Muscle of leg (tissue), 11 donors: ENCODE measurements around the gene MAP3K13. TPM values are rescaled to one million over a fixed set of nuclear protein-coding genes. Genes with fewer than 3 reads are reported as not detected.
"Not testable (repeated sequence)": the region's sequence is repeated elsewhere in the genome, so short reads cannot be mapped to it uniquely, and the experiment has no call there.

ENCODE experiments used
- DNase-seq: peaks from one replicate; pipeline ENCODE4 v3.0.0; 2013
- H3K27ac ChIP-seq: one replicate; pipeline ENCODE4 v1.5.1; 2013; ENCODE audit warnings: mild to moderate bottlenecking, low read length, control low read depth
- H3K27me3 ChIP-seq: one replicate; pipeline ENCODE4 v1.6.1; 2013; ENCODE audit warnings: low read length; ENCODE audit not compliant: control insufficient read depth, insufficient read depth
- H3K36me3 ChIP-seq: one replicate; pipeline ENCODE4 v1.6.1; 2013; ENCODE audit warnings: low read length; ENCODE audit not compliant: control insufficient read depth, insufficient read depth
- H3K4me1 ChIP-seq: one replicate; pipeline ENCODE4 v1.6.1; 2013; ENCODE audit warnings: low read length; ENCODE audit not compliant: control insufficient read depth, insufficient read depth
- H3K4me3 ChIP-seq: one replicate; pipeline ENCODE4 v1.5.1; 2013; ENCODE audit warnings: low read length, control low read depth
- H3K9me3 ChIP-seq: replicated peaks from 2 replicates; pipeline ENCODE4 v1.6.1; 2013; ENCODE audit warnings: low read depth, low read length; ENCODE audit not compliant: control insufficient read depth
- WGBS: methylation state at CpG from one replicate; pipeline ENCODE4 v1.1.5; 2013; ENCODE audit warnings: missing lambda C conversion rate; ENCODE audit not compliant: insufficient coverage; 5-methylcytosine and 5-hydroxymethylcytosine counted together
- polyA plus RNA-seq, 8 donors: library from polyadenylated mRNA; unstranded; fragments of 120-200 nt; gene quantifications; one replicate each; pipeline versions ENCODE4 v1.2.1 to v1.2.3, GENCODE V29; 2013; ENCODE audit warnings: inconsistent platforms in 1 of 8, low replicate concordance in 1 of 8; ENCODE audit not compliant: insufficient read length in 8 of 8, insufficient read depth in 1 of 8
- total RNA-seq: library from RNA; stranded (reverse); fragments of 120-200 nt; gene quantifications from one replicate; pipeline ENCODE4 v1.2.4, GENCODE V29; 2013

The MAP3K13 gene
- total and polyA plus RNA-seq, 9 donors, result 12.4 to 22.7 (median 14.1) TPM

- no peak overlapping the region for H3K4me3 ChIP-seq
- H3K36me3 ChIP-seq, result peaks cover 23% of the 10 kb centered on the region
- H3K9me3 ChIP-seq, result no peaks in the 10 kb centered on the region
- H3K27me3 ChIP-seq, result no peaks in the 10 kb centered on the region
- DNase-seq, result peak; percentile 71
- no peak overlapping the region for H3K27ac ChIP-seq
- WGBS, result 77% methylated on average over 9 of the region's 15 CpGs
- H3K4me1 ChIP-seq, result no peaks in the 10 kb centered on the region
Measured at GRCh38 chr3:185473290-185473815, 110.4 kb downstream of the MAP3K13 start.

- no CpG with 5 or more reads among the region's 6 CpGs for WGBS
Measured at GRCh38 chr3:185474922-185475321, 112.0 kb downstream of the MAP3K13 start.

GRCh38 chr3:185477316-185477715 lies 114.4 kb downstream of the MAP3K13 start:
- DNase-seq, result no peak
- Histone ChIP-seq H3K4me3 (no peak overlapping the region), H3K27ac (no peak overlapping the region), H3K36me3 (peaks cover 39% of the 10 kb centered on the region), H3K9me3 (no peaks in the 10 kb centered on the region), H3K27me3 (no peaks in the 10 kb centered on the region), H3K4me1 (no peaks in the 10 kb centered on the region)
- WGBS, result 83% methylated on average over 1 of the region's 3 CpGs

More at GRCh38 chr3:185474922-185475321, 112.0 kb downstream of the MAP3K13 start:
- H3K4me3 ChIP-seq, DNase-seq, H3K9me3 ChIP-seq, H3K4me1 ChIP-seq, H3K27me3 ChIP-seq, H3K27ac ChIP-seq: not testable (repeated sequence)
- peaks cover 23% of the 10 kb centered on the region for H3K36me3 ChIP-seq

GRCh38 chr3:185479373-185479945 lies 116.5 kb downstream of the MAP3K13 start:
- no CpG with 5 or more reads among the region's 2 CpGs for WGBS
- H3K4me1 ChIP-seq, result no peaks in the 10 kb centered on the region
- no peak overlapping the region for H3K4me3 ChIP-seq
- DNase-seq, result no peak
- H3K36me3 ChIP-seq, result peaks cover 35% of the 10 kb centered on the region
- no peak overlapping the region for H3K27ac ChIP-seq
- no peaks in the 10 kb centered on the region for H3K9me3 ChIP-seq
- no peaks in the 10 kb centered on the region for H3K27me3 ChIP-seq

- DNase-seq, result no peak
- WGBS, result no CpG with 5 or more reads among the region's 3 CpGs
- Histone ChIP-seq H3K4me1 (no peaks in the 10 kb centered on the region), H3K9me3 (no peaks in the 10 kb centered on the region), H3K27me3 (no peaks in the 10 kb centered on the region), H3K36me3 (peaks cover 35% of the 10 kb centered on the region), H3K27ac (no peak overlapping the region), H3K4me3 (no peak overlapping the region)
Measured at GRCh38 chr3:185484296-185484695, 121.4 kb downstream of the MAP3K13 start.

- no peaks in the 10 kb centered on the region for H3K9me3 ChIP-seq
- peaks cover 40% of the 10 kb centered on the region for H3K36me3 ChIP-seq
- no peaks in the 10 kb centered on the region for H3K27me3 ChIP-seq
- WGBS, result 89% methylated on average over 3 of the region's 5 CpGs
- no peak overlapping the region for H3K4me3 ChIP-seq
- DNase-seq, result no peak
- H3K27ac ChIP-seq, result no peak overlapping the region
- no peaks in the 10 kb centered on the region for H3K4me1 ChIP-seq
Measured at GRCh38 chr3:185486394-185486793, 123.5 kb downstream of the MAP3K13 start.

- H3K4me1 ChIP-seq, result no peaks in the 10 kb centered on the region
- H3K9me3 ChIP-seq, result no peaks in the 10 kb centered on the region
- H3K36me3 ChIP-seq, result peaks cover 47% of the 10 kb centered on the region
- H3K27me3 ChIP-seq, result no peaks in the 10 kb centered on the region
- H3K4me3 ChIP-seq, result no peak overlapping the region
- 82% methylated on average over 5 of the region's 5 CpGs for WGBS
- H3K27ac ChIP-seq, result no peak overlapping the region
- DNase-seq, result no peak
Measured at GRCh38 chr3:185488465-185488864, 125.5 kb downstream of the MAP3K13 start.

GRCh38 chr3:185489462-185489861 lies 126.5 kb downstream of the MAP3K13 start:
- no peaks in the 10 kb centered on the region for H3K9me3 ChIP-seq
- peaks cover 53% of the 10 kb centered on the region for H3K36me3 ChIP-seq
- DNase-seq, result no peak
- WGBS, result 60% methylated on average over 1 of the region's 3 CpGs
- H3K4me1 ChIP-seq, result no peaks in the 10 kb centered on the region
- H3K27ac ChIP-seq, result no peak overlapping the region
- H3K4me3 ChIP-seq, result no peak overlapping the region
- no peaks in the 10 kb centered on the region for H3K27me3 ChIP-seq

GRCh38 chr3:185490241-185490640 lies 127.3 kb downstream of the MAP3K13 start:
- no peak for DNase-seq
- WGBS, result 93% methylated on average over 3 of the region's 4 CpGs
- no peak overlapping the region for H3K4me3 ChIP-seq
- no peaks in the 10 kb centered on the region for H3K9me3 ChIP-seq
- no peaks in the 10 kb centered on the region for H3K4me1 ChIP-seq
- H3K27ac ChIP-seq, result no peak overlapping the region
- H3K27me3 ChIP-seq, result no peaks in the 10 kb centered on the region
- peaks cover 61% of the 10 kb centered on the region for H3K36me3 ChIP-seq

GRCh38 chr3:185498503-185499396 lies 135.8 kb downstream of the MAP3K13 start, which contains the start of gene TMEM41A:
TMEM41A (minus strand) TSS chr3:185499035; CDS start chr3:185498961, 74 bp downstream.
- H3K27me3 ChIP-seq, result peaks cover 2% of the 10 kb centered on the region
- H3K4me3 ChIP-seq, result peak within 1 kb of the TSS; percentile 97
- H3K4me1 ChIP-seq, result peaks cover 5% of the 10 kb centered on the region
- H3K27ac ChIP-seq, result peak within 1 kb of the TSS; percentile 93
- peak; percentile 94 for DNase-seq
- H3K9me3 ChIP-seq, result no peaks in the 10 kb centered on the region
- H3K36me3 ChIP-seq, result peaks cover 31% of the 10 kb centered on the region
- WGBS, result under 1% methylated on average over 82 of the region's 82 CpGs
